GM12878 (cell line): ENCODE measurements around the gene CACNG4. TPM values are rescaled to one million over a fixed set of nuclear protein-coding genes. Genes with fewer than 3 reads are reported as not detected.

ENCODE experiments used
- ATAC-seq: fragments of 200-7000 bp; cut with Tn5 transposase; 3 replicates; pipeline ENCODE4 v1.9.1; 2020; ENCODE audit warnings: mild to moderate bottlenecking, moderate library complexity
- BruUV-seq: library from RNA; stranded (reverse); fragments of 400-500 nt; replicated peaks from 2 replicates; lab custom pipeline; 2021; lab: Mats Ljungman, UMichigan
- CTCF ChIA-PET: fragments of 300-600 bp; sonication (Branson Sonifier 250); formaldehyde crosslinking; extraction: SDS; loops from one replicate; lab custom pipeline; 2021; ENCODE audit warnings: inconsistent platforms; lab: Yijun Ruan, JAX
- POLR2A ChIA-PET: fragments of 350-600 bp; formaldehyde crosslinking; extraction: SDS; loops from one replicate; lab custom pipeline; 2021; ENCODE audit warnings: inconsistent platforms; lab: Charles Lee
- RAD21 ChIA-PET: fragments of 300-600 bp; sonication (Branson Sonifier 250); formaldehyde crosslinking; loops from one replicate; lab custom pipeline; 2023; ENCODE audit warnings: antibody characterized with exemption; ENCODE audit not compliant: unreplicated experiment; lab: Charles Lee
- SMC1A ChIA-PET: fragments of 300-600 bp; sonication (Branson Sonifier 250); formaldehyde crosslinking; loops from one replicate; lab custom pipeline; 2023; ENCODE audit not compliant: unreplicated experiment, uncharacterized antibody; lab: Charles Lee
- DNase-seq: peaks from one replicate; pipeline ENCODE4 v3.0.0-alpha.2; 2011; ENCODE audit warnings: low read depth, low spot score
- FAIRE-seq: peaks from 3 replicates; lab custom pipeline; 2011; peaks lifted over from hg19 to GRCh38; lab: Jason Lieb, UNC
- H2AFZ ChIP-seq: 2 replicates; pipeline ENCODE4 v1.6.0; 2011; ENCODE audit warnings: low read depth, low read length, control low read depth; ENCODE audit not compliant: control insufficient read depth
- H3K27ac ChIP-seq: 2 replicates; pipeline ENCODE4 v1.5.1; 2011; ENCODE audit warnings: control low read depth; ENCODE audit not compliant: control insufficient read depth, insufficient read depth
- H3K27me3 ChIP-seq, 2 experiments: replicated peaks in 1 of 2; 2 replicates each; pipeline versions ENCODE4 v1.6.0 to v1.6.1; 2011; ENCODE audit warnings: low read length in 1 of 2; ENCODE audit not compliant: control insufficient read depth in 2 of 2, insufficient read depth in 2 of 2
- H3K36me3 ChIP-seq, 2 experiments: 2 replicates each; pipeline ENCODE4 v1.5.1; 2011; ENCODE audit warnings: low read length in 1 of 2; ENCODE audit not compliant: control insufficient read depth in 2 of 2, insufficient read depth in 2 of 2
- H3K4me1 ChIP-seq: 2 replicates; pipeline ENCODE4 v1.6.1; 2011; ENCODE audit warnings: mild to moderate bottlenecking, low read length, moderate library complexity, mixed read lengths; ENCODE audit not compliant: control insufficient read depth, insufficient read depth
- H3K4me2 ChIP-seq: 2 replicates; pipeline ENCODE4 v1.6.0; 2011; ENCODE audit warnings: control low read depth; ENCODE audit not compliant: control insufficient read depth, insufficient read depth
- H3K4me3 ChIP-seq: fragments of 200-600 bp; sonication (generic); 2 replicates; pipeline ENCODE4 v1.5.1; 2016
- H3K79me2 ChIP-seq: 2 replicates; pipeline ENCODE4 v1.6.0; 2011; ENCODE audit warnings: low read length; ENCODE audit not compliant: control insufficient read depth, insufficient read depth
- H3K9ac ChIP-seq: 2 replicates; pipeline ENCODE4 v1.8.0; 2011; ENCODE audit warnings: low read length, control low read depth, mixed read lengths; ENCODE audit not compliant: control insufficient read depth, insufficient read depth
- H3K9me3 ChIP-seq: replicated peaks from 3 replicates; pipeline ENCODE4 v1.5.1; 2011; ENCODE audit warnings: mild to moderate bottlenecking, low read length; ENCODE audit not compliant: control insufficient read depth, insufficient read depth
- H4K20me1 ChIP-seq: 2 replicates; pipeline ENCODE4 v1.6.0; 2011; ENCODE audit not compliant: control insufficient read depth, insufficient read depth
- ATF3 ChIP-seq: IDR thresholded peaks from 2 replicates; pipeline ENCODE4 v1.6.1; 2011; ENCODE audit warnings: low read depth, mild to moderate bottlenecking, low read length, moderate library complexity, borderline replicate concordance; ENCODE audit errors: extremely low read depth
- CHD1 ChIP-seq: IDR thresholded peaks from 2 replicates; pipeline ENCODE4 v1.6.1; 2012; ENCODE audit warnings: low read depth, low read length, improper control_type of control experiment
- E4F1 ChIP-seq: fragments of 450-650 bp; IDR thresholded peaks from 2 replicates; pipeline ENCODE4 v1.6.1; 2018; ENCODE audit warnings: borderline replicate concordance, mild to moderate bottlenecking; ENCODE audit not compliant: partially characterized antibody
- ETV6 ChIP-seq, 2 experiments: fragments of 450-650 bp in 1 of 2; IDR thresholded peaks in 1 of 2; conservative IDR thresholded peaks in 1 of 2; 2 replicates each; pipeline ENCODE4 v1.6.1; 2014; ENCODE audit warnings: antibody characterized with exemption in 1 of 2, borderline replicate concordance in 1 of 2, low read depth in 1 of 2, mild to moderate bottlenecking in 1 of 2, moderate library complexity in 1 of 2
- FOS ChIP-seq: IDR thresholded peaks from 3 replicates; pipeline ENCODE4 v1.6.1; 2011; ENCODE audit warnings: borderline replicate concordance; ENCODE audit not compliant: insufficient read length; ENCODE audit errors: extremely low read depth
- IRF5 ChIP-seq: fragments of 450-650 bp; IDR thresholded peaks from 2 replicates; pipeline ENCODE4 v1.6.1; 2017; ENCODE audit warnings: borderline replicate concordance
- JUNB ChIP-seq: IDR thresholded peaks from 2 replicates; pipeline ENCODE4 v1.6.1; 2016; ENCODE audit warnings: antibody characterized with exemption, mild to moderate bottlenecking
- JUND ChIP-seq: IDR thresholded peaks from 2 replicates; pipeline ENCODE4 v1.6.1; 2012; ENCODE audit warnings: low read depth, mild to moderate bottlenecking, low read length, improper control_type of control experiment, moderate library complexity
- MLLT1 ChIP-seq: fragments of 450-650 bp; IDR thresholded peaks from 2 replicates; pipeline ENCODE4 v1.6.1; 2016; ENCODE audit warnings: mild to moderate bottlenecking
- NR2C1 ChIP-seq: fragments of 450-650 bp; IDR thresholded peaks from 2 replicates; pipeline ENCODE4 v1.6.1; 2017; ENCODE audit warnings: antibody characterized with exemption, mild to moderate bottlenecking, moderate library complexity
- POLR2AphosphoS5 ChIP-seq: IDR thresholded peaks from 2 replicates; pipeline ENCODE4 v1.6.1; 2011; ENCODE audit warnings: mild to moderate bottlenecking, low read length, inconsistent platforms
- SP1 ChIP-seq: IDR thresholded peaks from one replicate; pipeline ENCODE4 v1.6.1; 2011; ENCODE audit warnings: low read depth, low read length
- ZBED1 ChIP-seq: IDR thresholded peaks from 2 replicates; pipeline ENCODE4 v1.6.1; 2016; ENCODE audit warnings: borderline replicate concordance
- ZSCAN29 ChIP-seq: fragments of 450-650 bp; IDR thresholded peaks from 2 replicates; pipeline ENCODE4 v1.6.1; 2017; ENCODE audit warnings: mild to moderate bottlenecking, moderate library complexity
- WGBS: methylation state at CpG from one replicate; pipeline ENCODE4 v1.1.6; 2016; ENCODE audit warnings: low lambda C conversion rate; ENCODE audit not compliant: insufficient replicate concordance, insufficient coverage; ENCODE audit errors: missing lambda C conversion rate; 5-methylcytosine and 5-hydroxymethylcytosine counted together
- in situ Hi-C: fragments of 300-500 bp; cut with MboI; formaldehyde crosslinking; loops from 9 replicates; pipeline ENCODE4 v1.14.3; 2018; ENCODE audit warnings: mixed read lengths
- intact Hi-C: fragments of 100-400 bp; cut with micrococcal nuclease; formaldehyde crosslinking; loops from one replicate; pipeline ENCODE4 v1.14.2; 2022; ENCODE audit not compliant: unreplicated experiment
- polyA plus RNA-seq, 11 experiments: library from polyadenylated mRNA; depleted of rRNA in 4 of 11; unstranded in 6 of 11; stranded (reverse) in 5 of 11; fragments of >200 nt; fragmentation: Nextera tagmentation in 4 of 11; fragmentation: Illumina TruSeq in 1 of 11; extraction: Ambion mirVana in 4 of 11; extraction: Trizol in 1 of 11; gene quantifications; 1 replicate in 1 of 11; 2 replicates in 10 of 11; pipeline versions ENCODE4 v1.2.1 to v1.2.3, GENCODE V29; 2011 to 2016; ENCODE audit warnings: inconsistent platforms in 2 of 11, missing spikeins in 2 of 11, low read depth in 1 of 11
- total RNA-seq, 4 experiments: library from RNA; depleted of rRNA in 3 of 4; stranded (reverse); fragments of >200 nt in 3 of 4; fragmentation: Illumina TruSeq in 1 of 4; extraction: Trizol in 1 of 4; gene quantifications; 2 replicates each; pipeline versions ENCODE4 v1.2.1 to v1.2.3, GENCODE V29; 2013 to 2021

The CACNG4 gene
- total and polyA plus RNA-seq, 10 of the 15 experiments (the other 5 are each of a cell fraction or from before 2014, with no cell fraction given): 0.08 TPM; not detected in 8

GRCh38 chr17:67033613-67034012, 69.1 kb downstream of the CACNG4 start (continued):
- TF ChIP-seq FOS: no peak

GRCh38 chr17:67035131-67036083, 70.9 kb downstream of the CACNG4 start:
- H4K20me1 ChIP-seq: no peaks in the 10 kb centered on the region
- H3K27ac ChIP-seq: peak overlapping the region; percentile 35
- POLR2A ChIA-PET: interaction anchor here (0.6 to 1.0 kb wide), 2 partner anchors 13 to 1043 kb away, joined by 3 read pairs; no protein-coding TSS in a partner anchor
- SMC1A ChIA-PET: interaction anchor here (1.3 to 2.1 kb wide), 2 partner anchors 46 to 53 kb away, joined by 5 to 11 read pairs; no protein-coding TSS in a partner anchor
- H2AFZ ChIP-seq: peak overlapping the region; percentile 50
- peak; percentile 64 for DNase-seq
- no peaks in the 10 kb centered on the region for H3K27me3 ChIP-seq
- in situ Hi-C loops (no loop called here), intact Hi-C loops (loop anchor here (2.0 kb wide), 1 partner anchor 47 kb away; no protein-coding TSS in a partner anchor)
- H3K36me3 ChIP-seq: no peaks in the 10 kb centered on the region
- H3K79me2 ChIP-seq: no peaks in the 10 kb centered on the region
- peak; percentile 85 for FAIRE-seq
- H3K9ac ChIP-seq: no peak overlapping the region; the same call in 1 of the 2 replicates
- peaks cover 22% of the 10 kb centered on the region for H3K4me1 ChIP-seq
- no peaks in the 10 kb centered on the region; the same call in 1 of the 3 replicates for H3K9me3 ChIP-seq
- CTCF ChIA-PET: interaction anchor here (0.5 kb wide), 1 partner anchor 997 kb away, joined by 3 read pairs; no protein-coding TSS in a partner anchor
- BruUV-seq: TSS peak; percentile 60
- 9% methylated on average over 11 of the region's 11 CpGs for WGBS
- peak overlapping the region; percentile 72 for H3K4me2 ChIP-seq
- peak overlapping the region; percentile 35; the same call in 1 of the 2 replicates for H3K4me3 ChIP-seq
- RAD21 ChIA-PET: interaction anchor here (1.4 to 2.8 kb wide), 2 partner anchors 46 to 329 kb away, joined by 3 to 19 read pairs; no protein-coding TSS in a partner anchor
- ATAC-seq: peak; percentile 94
- TF ChIP-seq IRF5 (no peak), NR2C1 (no peak), JUND (no peak), ETV6 (conservative IDR thresholded peaks at IDR 0.05 in 1 of 2, IDR thresholded peaks at IDR 0.05 in 1 of 2; ENCODE audit: borderline replicate concordance in 1 of 2, low read depth in 1 of 2) (no peak), ZBED1 (peak; percentile 65; the same call in 1 of the 2 replicates), POLR2AphosphoS5 (no peak), SP1 (peak; percentile 63), JUNB (peak; percentile 85), ATF3 (no peak), CHD1 (no peak), ZSCAN29 (no peak), E4F1 (no peak), MLLT1 (peak; percentile 50; the same call in 1 of the 2 replicates)
